Stimulated activated CD8-positive, alpha-beta memory T cell treated with anti-CD3 and anti-CD28 coated beads, Interleukin-2, amount 100 ng/mL, for 1 hour (primary cell): ENCODE results near the gene PCED1B.

Experiments
- DNase-seq, 2 donors: peaks; one replicate each; pipeline ENCODE4 v3.0.0-alpha.2; 2020; ENCODE audit warnings: low read depth in 2 of 2

The PCED1B gene

DNA sequence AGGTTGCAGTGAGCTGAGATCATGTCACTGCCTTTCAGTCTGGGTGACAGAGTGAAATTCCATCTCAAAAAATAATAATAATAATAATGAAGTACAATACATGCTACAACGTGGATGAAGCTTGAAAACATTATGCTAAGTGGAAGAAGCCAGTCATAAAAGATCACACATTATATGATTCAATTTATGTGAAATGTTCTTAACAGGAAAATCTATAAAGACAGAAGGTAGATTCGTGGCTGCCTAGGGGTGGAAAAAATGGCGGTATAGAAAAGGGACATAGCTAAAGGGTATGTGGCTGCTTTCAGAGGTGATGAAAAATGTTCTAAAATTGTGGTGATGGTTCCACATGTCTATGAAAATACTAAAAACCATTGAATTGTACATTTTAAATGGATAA is 41.3 kb downstream of the PCED1B start:
- DNase-seq = no peak

DNA sequence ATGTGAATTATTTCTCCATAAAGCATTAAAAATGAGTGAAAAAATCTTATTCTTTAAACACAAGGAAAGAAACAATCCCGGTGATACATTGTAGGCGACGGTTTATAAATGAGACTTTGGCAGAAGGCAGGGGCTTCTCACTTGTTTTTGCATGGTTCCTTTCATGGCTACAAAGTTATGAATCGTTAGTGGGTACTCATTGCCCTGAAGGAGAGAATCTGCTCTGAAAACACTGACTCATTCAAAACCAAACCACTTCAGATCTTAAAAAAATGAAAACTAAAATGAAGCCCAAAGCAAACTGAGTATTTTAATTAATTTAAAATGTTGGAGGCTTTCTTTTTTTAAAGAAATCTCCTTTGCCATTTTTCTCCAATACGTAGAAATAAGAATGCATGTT is 41.7 kb downstream of the PCED1B start:
- DNase-seq = no peak

DNA sequence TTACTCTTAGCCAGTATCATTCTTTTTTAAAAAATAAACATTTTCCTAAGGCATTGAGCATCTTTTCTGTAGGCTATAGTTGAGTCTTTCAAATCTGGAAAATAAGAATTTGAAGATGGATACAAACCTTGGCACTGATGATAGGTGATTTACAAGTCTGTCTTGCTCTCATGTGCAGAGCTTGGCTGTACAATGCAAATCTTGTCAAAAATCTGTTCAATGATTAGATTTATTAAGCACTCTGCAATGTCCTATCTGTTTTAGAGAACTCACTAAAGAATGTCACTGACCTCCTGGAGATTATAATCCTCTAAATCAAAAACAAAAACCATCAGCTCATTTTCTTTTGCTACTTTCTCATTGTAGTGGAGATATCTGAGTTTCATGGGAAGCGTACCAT is 43.2 kb downstream of the PCED1B start:
- DNase-seq = no peak

DNA sequence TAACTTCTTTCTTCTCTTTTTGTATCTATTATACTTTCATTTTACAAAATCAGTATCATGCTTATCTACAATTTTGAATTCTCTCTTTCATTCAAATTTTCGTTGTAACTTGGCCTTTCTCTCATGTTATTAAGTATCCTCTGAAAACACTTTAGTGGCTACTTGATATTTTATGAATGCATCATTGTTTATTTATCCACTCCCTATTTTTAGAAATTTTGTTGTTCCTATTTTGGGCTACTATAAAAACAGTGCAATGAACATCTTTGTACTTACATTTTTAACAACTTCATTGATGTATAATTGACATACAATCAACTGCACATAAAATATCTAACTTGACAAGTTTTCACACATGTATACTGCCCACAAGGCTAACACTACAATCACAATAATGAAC is 44.3 kb downstream of the PCED1B start:
- DNase-seq = no peak

DNA sequence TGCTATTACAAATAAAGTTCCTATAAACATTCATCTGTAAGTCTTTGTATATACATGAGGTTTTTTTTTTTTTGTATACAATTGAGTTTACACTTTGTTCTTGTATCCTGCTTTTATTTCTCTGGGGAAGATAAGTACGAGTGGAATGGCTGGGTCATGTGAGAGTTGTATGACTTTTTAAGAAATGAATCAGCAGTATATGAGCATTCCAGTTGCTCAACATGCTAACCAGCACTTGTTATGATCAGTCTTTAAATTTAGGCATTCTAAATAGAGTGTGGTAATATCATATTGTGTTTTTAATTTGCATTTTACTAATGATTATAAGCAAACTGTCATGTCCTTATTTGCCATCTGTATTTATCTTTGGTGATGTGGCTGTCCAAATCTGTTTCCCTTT is 45.0 kb downstream of the PCED1B start:
- DNase-seq = no peak

DNA sequence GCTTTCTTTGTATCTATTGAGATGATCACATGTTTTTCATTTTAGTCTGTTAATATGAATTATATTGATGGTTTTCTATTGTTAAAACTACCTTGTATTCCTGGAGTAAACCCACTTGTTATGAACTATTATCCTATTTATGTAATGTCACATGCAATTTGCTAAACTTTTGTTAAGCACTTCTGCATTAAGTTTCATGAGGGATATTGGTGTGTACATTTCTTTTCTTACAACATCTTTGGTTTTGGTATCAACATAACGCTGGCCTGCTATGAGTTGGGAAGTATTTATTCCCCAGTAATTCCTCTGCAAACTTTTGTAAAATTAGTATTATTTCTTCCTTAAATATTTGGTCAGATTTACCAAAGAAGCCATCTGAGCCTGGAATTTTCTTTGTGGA is 46.8 kb downstream of the PCED1B start:
- no peak for DNase-seq

DNA sequence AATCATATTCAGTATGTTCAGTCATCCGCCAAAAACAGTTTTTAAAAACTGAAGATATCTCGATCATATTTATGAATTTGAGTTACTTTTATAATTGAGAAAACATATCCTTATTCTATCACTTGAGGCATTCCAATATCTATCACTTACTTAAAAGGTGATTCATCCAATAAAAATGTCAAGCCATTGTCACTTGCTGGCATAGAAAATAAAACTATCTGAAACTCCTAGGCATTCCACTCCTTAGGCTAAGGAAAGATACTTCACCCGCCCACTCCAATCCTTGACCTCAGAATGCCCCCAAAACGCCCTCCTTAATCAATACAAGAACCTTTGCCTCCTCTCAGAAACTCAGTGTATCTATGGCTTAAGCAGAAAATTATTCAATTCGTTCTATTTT is 51.6 kb downstream of the PCED1B start:
- DNase-seq = no peak

DNA sequence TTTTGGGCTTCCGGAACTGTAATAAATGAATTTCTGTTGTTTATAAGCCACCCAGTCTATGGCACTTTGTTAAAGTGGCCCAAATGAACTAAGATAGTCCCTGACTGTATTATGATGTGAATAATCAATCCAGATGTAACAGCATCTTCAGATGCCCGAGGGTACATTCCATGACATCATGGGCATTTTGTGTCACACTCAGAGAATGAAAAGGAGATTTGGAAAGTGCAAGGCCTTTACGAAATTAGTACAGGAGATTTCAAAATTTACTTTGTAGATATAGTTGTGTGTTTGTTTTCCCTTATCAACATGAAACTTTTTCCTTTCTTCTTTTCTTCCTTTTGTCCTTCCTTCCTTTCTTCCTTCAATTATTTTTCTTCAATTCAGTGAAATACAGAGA is 54.6 kb downstream of the PCED1B start:
- DNase-seq = no peak

DNA sequence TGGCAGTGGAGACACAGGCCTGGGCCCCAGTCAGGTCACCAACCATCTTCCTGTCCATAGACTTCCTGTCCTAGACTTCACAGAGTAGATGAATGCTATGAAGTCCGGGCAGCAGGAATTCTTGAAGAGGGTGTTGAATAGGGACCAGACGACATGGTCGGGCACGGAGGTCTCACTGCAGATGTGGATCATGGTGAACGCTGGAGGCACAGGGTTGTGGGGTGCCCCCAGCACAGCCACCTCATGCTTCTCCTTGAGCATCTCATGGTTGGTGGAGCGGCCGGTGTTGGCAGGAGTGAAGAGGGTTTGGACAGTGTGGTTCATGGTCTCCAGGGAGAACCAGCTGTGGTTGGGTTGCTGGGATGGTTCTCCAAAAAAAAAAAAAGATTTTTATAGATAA is 56.2 kb downstream of the PCED1B start:
- DNase-seq = no peak

DNA sequence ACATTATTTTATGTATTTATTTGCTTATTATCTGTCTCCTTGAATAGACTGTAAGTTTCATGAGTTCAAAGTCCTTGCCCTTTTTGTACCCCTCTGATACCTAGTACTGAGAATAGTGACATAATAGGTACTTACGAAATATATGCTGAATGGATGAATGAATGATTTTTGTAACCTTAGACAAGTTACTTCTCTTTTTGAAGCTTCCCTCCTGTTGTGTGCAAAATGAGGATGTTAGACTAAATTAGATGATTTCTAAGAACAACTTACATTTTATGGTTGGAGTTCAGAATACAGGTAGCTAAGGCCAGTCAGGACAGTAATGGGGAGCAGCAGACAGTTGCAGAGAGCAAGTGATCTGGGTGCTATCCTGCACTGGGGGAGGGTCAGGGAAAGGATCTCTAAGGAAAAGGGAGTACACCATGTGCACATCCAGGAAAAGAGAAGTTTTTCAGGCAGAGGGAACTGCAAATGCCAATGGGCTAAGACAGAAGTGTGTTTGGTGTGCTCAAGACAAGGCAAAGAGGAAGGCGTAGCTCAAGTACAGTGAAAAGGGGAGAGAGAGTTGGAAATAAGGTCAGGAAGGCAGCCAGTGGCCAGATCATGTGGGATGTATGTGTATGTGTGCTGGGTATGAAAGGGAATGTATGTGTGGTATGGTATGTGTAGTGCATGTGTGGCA is 59.7 kb downstream of the PCED1B start:
- no peak for DNase-seq

DNA sequence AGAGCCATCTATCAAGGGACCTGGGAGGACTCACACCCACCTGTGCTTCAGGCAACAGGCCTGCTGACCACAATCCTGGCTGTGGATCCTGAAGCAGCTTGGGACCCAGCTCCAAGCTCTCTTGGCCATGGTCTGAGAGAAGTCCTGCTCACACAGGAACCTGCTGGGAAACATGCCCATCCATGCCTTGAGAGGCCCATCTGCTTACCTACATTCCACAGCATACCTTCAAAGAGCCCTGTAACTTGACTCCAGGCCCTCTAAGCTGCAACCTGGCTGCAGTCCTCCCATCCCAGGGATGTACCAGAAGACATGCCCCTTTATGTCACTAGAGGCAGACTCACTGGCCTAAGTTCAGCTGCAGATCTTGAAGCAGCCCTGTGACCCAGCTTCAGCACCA is 62.0 kb downstream of the PCED1B start:
- no peak for DNase-seq

DNA sequence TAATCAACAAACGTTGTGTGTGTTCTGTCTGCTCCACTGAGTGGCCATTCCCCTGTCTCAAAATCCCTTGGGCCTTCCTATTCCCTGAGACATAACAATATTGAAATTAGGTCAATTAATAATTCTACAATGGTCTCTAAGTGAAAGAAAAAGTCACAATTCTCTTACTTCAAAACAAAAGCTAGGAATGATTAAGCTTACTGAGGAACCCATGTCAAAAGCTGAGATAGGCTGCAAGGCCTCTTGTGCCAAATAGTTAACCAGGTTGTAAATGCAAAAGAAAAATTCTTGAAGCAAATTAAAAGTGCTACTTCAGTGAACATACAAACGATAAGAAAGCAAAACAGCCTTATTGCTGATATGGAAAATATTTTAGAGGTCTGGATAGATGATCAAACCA is 65.3 kb downstream of the PCED1B start:
- DNase-seq = no peak

DNA sequence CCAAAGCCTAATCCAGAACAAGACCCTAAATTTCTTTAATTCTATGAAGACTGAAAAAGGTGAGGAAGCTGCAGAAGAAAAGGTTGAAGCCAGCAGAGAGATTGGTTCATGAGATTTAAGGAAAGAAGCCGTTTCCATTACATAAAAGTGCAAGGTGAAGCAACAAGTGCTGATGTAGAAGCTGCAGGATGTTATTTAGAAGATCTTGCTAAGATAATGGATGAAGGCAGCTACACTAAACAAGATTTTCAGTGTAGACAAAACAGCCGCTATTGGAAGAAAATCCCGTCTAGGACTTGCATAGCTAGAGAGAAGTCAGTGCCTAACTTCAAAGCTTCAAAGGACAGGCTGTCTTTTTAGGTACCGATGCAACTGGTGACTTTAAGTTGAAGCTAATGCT is 65.8 kb downstream of the PCED1B start:
- DNase-seq = no peak

DNA sequence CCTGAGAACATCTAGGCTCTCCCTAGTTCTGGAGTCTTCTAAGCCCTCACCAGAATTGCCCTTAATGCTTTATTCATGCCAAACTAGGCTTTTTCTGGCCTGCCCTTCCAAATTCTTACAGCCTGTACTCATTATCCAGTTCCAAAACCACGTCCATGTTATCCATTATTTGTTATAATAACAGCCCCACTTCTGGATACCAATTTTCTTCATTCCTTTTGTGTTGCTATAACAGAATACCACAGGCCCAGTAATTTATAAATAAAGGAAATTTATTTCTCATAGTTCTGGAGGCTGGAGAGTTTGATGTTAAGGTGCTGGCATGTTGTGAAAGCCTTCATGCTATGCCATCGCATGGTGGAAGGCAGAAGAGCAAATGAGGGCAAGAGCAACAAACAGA is 68.3 kb downstream of the PCED1B start:
- no peak for DNase-seq

DNA sequence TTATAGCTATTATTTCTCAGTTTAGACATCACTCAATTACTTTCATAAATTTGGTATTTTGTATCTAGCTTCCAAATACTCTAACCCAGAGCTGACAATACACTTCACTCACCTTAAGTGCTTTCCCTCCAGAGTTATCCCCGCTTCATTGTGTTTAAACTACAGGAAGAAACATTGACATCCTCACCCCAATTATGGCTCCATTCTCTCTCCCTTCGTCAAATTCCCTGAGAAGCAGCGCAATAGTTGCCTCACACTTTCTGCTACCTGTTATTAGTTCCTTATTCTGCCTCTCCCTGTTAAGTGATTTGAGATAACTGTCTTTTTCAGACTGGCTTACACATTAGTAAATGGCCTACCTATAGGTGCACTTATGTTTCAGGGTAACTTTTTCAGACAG is 69.7 kb downstream of the PCED1B start:
- DNase-seq = no peak

DNA sequence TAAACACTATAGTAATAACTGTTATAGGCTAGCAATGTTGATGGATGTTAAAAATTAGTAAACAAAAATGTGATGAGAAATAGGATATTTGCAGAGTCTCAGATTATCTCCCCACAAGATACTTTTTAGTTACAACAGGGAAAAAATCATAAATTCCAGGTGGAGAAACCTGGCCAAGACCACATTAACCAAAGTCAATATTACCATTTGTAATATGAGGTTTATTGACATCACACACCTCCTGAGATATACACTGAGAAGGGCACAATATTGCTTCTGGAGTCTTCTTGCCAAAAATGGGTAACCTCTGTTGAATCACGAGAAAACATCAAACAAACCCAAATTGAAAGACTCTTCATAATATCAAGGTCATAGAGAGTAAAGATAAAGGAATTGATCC is 72.7 kb downstream of the PCED1B start:
- DNase-seq = no peak

DNA sequence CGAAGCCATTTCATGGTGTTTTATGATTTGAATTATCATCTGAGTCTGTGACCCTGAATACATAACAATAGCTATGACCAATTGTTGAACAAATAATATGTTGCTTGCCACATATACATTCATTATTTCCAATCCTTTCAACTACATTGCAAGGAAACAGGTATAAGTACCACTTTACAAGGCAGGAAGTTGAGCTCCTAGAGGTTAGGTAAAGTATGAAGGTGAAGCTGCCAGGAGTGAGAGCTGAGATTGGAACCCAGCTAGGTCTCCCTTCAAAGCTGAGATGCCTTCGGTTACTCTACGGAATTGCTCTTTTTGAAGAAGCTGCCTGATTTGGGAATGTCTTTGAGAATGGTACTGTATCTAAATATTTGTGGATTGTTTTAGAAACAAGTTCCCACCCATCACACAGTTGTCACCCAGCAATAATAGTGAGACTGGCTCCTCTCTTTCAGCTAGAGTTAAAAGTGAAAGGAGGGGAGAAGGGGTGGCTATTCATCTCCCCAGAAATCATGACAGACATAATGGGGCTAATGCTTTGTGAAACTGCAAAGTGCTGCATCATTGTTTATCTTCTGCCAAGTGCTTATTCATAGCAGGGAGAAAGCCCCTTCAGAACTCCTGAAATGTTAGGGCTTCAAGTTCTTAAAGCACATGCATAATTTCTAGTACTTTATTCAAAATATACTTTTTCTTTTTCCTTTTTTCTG is 76.2 kb downstream of the PCED1B start:
- DNase-seq = no peak

DNA sequence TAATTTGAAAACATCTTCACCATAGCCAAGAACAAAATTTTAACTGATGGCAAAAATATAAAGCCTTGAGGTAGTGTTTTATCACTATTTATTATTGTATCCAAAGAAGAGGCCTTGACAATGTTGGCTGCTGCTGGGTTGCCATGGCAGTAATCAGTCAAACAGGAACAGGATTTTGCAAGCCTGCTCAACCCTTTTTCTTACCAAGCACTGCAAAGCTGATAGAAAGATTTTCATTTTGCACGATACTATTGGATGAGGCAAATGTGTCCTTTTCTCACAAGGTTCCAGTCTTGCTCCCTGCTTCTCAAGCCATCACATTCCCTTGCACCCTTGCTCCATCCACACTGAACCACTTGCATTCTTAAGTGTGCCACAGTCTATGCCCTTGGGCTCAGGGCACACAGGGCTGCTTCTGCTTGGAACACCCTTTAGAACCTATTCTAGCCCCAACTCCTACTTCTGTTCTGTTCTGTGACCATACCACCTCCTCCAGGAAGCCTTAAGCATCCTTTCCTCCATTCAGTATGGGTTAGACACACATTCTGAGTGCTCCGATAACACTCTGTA is 76.8 kb downstream of the PCED1B start:
- DNase-seq = no peak

DNA sequence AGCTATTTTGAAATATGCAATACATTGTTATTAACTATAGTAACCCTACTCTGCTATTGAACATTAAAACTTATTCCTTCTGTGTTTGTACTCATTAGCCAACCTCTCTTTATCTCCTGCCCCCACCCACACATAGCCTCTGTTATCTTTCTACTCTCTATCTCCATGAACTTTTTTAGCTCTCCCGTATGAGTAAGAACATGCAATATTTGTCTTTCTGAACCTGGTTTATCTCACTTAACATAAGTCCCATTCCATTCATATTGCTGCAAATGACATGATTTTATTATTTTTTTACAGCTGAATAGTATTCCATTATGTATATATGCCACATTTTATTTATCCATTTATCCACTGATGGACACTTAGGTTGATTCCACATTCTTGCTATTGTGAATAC is 79.4 kb downstream of the PCED1B start:
- no peak for DNase-seq

DNA sequence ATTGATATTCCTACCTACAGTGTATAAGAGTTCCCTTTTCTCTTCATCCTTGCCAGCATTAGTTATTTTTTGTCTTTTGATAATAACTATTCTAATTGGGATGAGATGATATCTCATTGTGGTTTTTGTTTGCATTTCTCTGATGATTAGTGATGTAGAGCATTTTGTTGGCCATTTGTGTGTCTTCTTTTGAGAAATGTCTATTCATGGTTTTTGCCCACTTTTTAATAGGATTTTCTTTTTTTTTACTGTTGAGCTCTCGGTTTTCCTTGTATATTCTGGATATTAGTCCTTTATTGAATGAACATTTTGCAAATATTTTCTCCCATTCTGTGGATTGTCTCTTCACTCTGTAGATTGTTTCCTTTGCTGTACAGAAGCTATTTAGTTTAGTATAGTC is 79.9 kb downstream of the PCED1B start:
- DNase-seq = no peak

DNA sequence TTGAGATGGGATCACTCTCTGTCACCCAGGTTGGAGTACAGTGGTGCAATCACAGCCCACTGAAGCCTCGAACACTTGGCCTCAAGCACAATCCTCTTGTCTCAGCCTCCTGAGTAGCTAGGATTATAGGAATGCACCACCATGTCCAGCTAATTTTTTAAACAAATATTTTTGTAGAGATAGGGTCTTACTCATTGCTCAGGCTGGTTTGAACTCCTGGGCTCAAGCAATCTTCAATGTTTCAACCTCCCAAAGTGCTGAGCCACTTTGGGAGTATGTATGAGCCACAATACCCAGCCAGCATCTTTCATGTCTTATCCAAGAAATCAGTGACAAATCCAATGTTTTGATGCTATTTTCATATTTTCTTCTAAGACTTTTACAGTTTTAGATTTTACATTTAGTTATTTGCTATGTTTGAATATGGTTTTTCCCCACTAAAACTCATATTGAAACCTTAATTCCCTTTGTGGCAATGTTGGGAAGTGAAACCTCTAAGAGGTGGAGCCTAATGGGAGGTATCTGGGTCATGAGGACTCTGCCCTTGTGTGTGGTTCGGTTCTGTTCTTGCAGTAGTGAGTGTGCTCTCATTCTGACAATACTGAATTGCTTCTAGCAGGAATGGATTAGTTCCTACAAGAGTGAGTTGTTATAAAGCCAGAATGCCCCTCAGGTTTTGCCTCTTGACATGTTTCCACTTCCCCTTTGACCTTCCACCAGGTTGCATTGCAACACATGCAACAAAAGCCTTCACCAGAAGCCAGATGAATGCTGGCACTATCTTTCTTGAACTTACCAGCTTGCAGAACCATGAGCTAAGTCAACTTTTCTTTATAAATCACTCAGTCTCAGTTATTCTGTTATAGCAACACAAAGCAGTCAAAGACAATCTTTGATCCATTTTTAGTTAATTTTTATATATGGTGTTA is 81.2 kb downstream of the PCED1B start:
- DNase-seq = no peak

DNA sequence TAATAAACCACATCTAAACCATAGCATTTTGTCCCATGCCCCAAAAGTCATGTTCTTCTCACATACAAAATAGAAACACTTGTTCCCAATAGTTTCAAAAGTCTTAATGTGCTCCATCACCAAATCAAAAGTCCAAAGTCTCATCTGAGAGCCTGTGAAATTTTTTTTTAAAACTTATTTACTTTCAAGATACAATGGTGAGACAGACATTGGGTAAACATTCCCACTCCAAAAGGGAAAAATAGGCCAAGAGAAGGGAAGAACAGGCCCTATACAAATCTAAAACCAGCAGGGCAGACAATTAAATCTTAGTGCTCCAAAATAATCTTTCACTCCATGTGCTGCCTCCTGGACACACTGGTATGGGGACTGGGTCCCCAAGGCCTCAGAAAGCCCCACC is 84.7 kb downstream of the PCED1B start:
- DNase-seq = no peak
